H1 (cell line): ENCODE data around the gene PTPN13. TPM values are rescaled to one million over a fixed set of nuclear protein-coding genes. Genes with fewer than 3 reads are reported as not detected.

Experiments used
- CTCF ChIA-PET: fragments of 300-600 bp; sonication (Branson Sonifier 250); formaldehyde crosslinking; loops from one replicate; lab custom pipeline; 2021; ENCODE audit not compliant: partially characterized antibody; lab: Charles Lee
- POLR2A ChIA-PET: fragments of 300-600 bp; sonication (Branson Sonifier 250); formaldehyde crosslinking; loops from one replicate; lab custom pipeline; 2021; ENCODE audit warnings: inconsistent platforms; ENCODE audit not compliant: partially characterized antibody; lab: Charles Lee
- DNase-seq, 2 experiments: peaks; one replicate each; pipeline versions ENCODE4 v3.0.0 to v3.0.0-alpha.2; 2010 to 2022; ENCODE audit warnings: low spot score in 2 of 2, low read depth in 1 of 2, mixed read lengths in 1 of 2
- FAIRE-seq: peaks from 2 replicates; lab custom pipeline; 2011; peaks lifted over from hg19 to GRCh38; lab: Jason Lieb, UNC
- H2AFZ ChIP-seq: 2 replicates; pipeline ENCODE4 v1.8.1; 2012; ENCODE audit warnings: low read length, inconsistent platforms
- H2AK5ac ChIP-seq: 2 replicates; pipeline ENCODE4 v1.6.1; 2013; ENCODE audit warnings: low read depth, low read length
- H2BK120ac ChIP-seq: replicated peaks from 2 replicates; pipeline ENCODE3; 2013; ENCODE audit warnings: low read depth, low read length, inconsistent platforms
- H2BK12ac ChIP-seq: 2 replicates; pipeline ENCODE4 v1.6.1; 2013; ENCODE audit warnings: low read depth, low read length
- H2BK15ac ChIP-seq: 2 replicates; pipeline ENCODE4 v1.6.1; 2013; ENCODE audit warnings: low read length
- H2BK20ac ChIP-seq: 2 replicates; pipeline ENCODE4 v1.6.1; 2013; ENCODE audit warnings: low read length
- H2BK5ac ChIP-seq: 2 replicates; pipeline ENCODE4 v1.6.1; 2013; ENCODE audit warnings: low read depth, low read length
- H3K14ac ChIP-seq: 2 replicates; pipeline ENCODE4 v1.6.1; 2013; ENCODE audit warnings: inconsistent platforms; ENCODE audit not compliant: insufficient read length
- H3K18ac ChIP-seq: 2 replicates; pipeline ENCODE4 v1.6.1; 2013; ENCODE audit warnings: low read length; ENCODE audit errors: extremely low read depth
- H3K23ac ChIP-seq: 2 replicates; pipeline ENCODE4 v1.6.1; 2013; ENCODE audit warnings: inconsistent platforms; ENCODE audit not compliant: insufficient read length
- H3K23me2 ChIP-seq: 2 replicates; pipeline ENCODE4 v1.6.1; 2013; ENCODE audit warnings: low read depth, low read length
- H3K27ac ChIP-seq: 2 replicates; pipeline ENCODE4 v1.6.1; 2011; ENCODE audit warnings: low read depth, low read length, inconsistent platforms
- H3K27me3 ChIP-seq, 4 experiments: replicated peaks in 1 of 4; 1 replicate in 1 of 4; 2 replicates in 3 of 4; pipeline versions ENCODE4 v1.6.1 to v1.8.1; 2011 to 2013; ENCODE audit warnings: low read length in 3 of 4, mild to moderate bottlenecking in 3 of 4, inconsistent platforms in 2 of 4, mixed read lengths in 2 of 4, moderate library complexity in 1 of 4; ENCODE audit not compliant: control insufficient read depth in 3 of 4, insufficient read depth in 3 of 4; ENCODE audit errors: extremely low read depth in 1 of 4
- H3K36me3 ChIP-seq, 4 experiments: 2 replicates each; pipeline versions ENCODE4 v1.6.1 to v1.8.1; 2011 to 2013; ENCODE audit warnings: mild to moderate bottlenecking in 4 of 4, low read length in 3 of 4, moderate library complexity in 2 of 4, control low read depth in 1 of 4, inconsistent platforms in 1 of 4; ENCODE audit not compliant: insufficient read depth in 4 of 4, control insufficient read depth in 2 of 4
- H3K4ac ChIP-seq: replicated peaks from 2 replicates; pipeline ENCODE3; 2013; ENCODE audit warnings: low read length, low read depth, mixed read lengths, inconsistent platforms; ENCODE audit not compliant: insufficient read length
- H3K4me1 ChIP-seq, 4 experiments: replicated peaks in 1 of 4; 1 replicate in 1 of 4; 2 replicates in 3 of 4; pipeline versions ENCODE4 v1.6.1 to v1.8.1; 2011 to 2013; ENCODE audit warnings: low read length in 3 of 4, inconsistent platforms in 2 of 4, mixed read lengths in 1 of 4; ENCODE audit not compliant: insufficient read depth in 4 of 4, control insufficient read depth in 3 of 4
- H3K4me2 ChIP-seq, 2 experiments: 2 replicates each; pipeline versions ENCODE4 v1.6.1 to v1.8.1; 2011 to 2013; ENCODE audit warnings: low read depth in 2 of 2, low read length in 2 of 2, control low read depth in 1 of 2, inconsistent platforms in 1 of 2, mild to moderate bottlenecking in 1 of 2; ENCODE audit not compliant: insufficient read depth in 1 of 2
- H3K4me3 ChIP-seq, 4 experiments: fragments of 200-600, 300-600 bp in 1 of 4; sonication (generic), shearing (Covaris generic), sonication (Bioruptor Twin) in 1 of 4; 2 replicates each; pipeline versions ENCODE4 v1.5.1 to v1.8.1; 2011 to 2016; ENCODE audit warnings: low read length in 4 of 4, low read depth in 3 of 4, control low read depth in 2 of 4, inconsistent platforms in 2 of 4, mild to moderate bottlenecking in 2 of 4, mixed read lengths in 1 of 4, moderate library complexity in 1 of 4; ENCODE audit not compliant: insufficient read depth in 2 of 4; ENCODE audit errors: extremely low read depth in 1 of 4
- H3K56ac ChIP-seq: replicated peaks from 2 replicates; pipeline ENCODE3; 2013; ENCODE audit warnings: low read depth, mild to moderate bottlenecking, mixed read lengths, low read length, inconsistent platforms; ENCODE audit not compliant: insufficient read length
- H3K79me1 ChIP-seq: 2 replicates; pipeline ENCODE4 v1.6.1; 2013; ENCODE audit warnings: low read depth, low read length, control low read depth
- H3K79me2 ChIP-seq, 2 experiments: 2 replicates each; pipeline versions ENCODE4 v1.6.1 to v1.8.1; 2012 to 2013; ENCODE audit warnings: low read length in 2 of 2, mild to moderate bottlenecking in 2 of 2, inconsistent platforms in 1 of 2; ENCODE audit not compliant: insufficient read depth in 2 of 2, control insufficient read depth in 1 of 2
- H3K9ac ChIP-seq, 4 experiments: replicated peaks in 1 of 4; 1 replicate in 1 of 4; 2 replicates in 3 of 4; pipeline versions ENCODE4 v1.6.1 to v1.8.1; 2011 to 2013; ENCODE audit warnings: low read depth in 3 of 4, low read length in 3 of 4, control low read depth in 2 of 4, mild to moderate bottlenecking in 2 of 4, moderate library complexity in 2 of 4, inconsistent platforms in 1 of 4; ENCODE audit errors: extremely low read depth in 1 of 4
- H3K9me3 ChIP-seq, 2 experiments: 2 replicates each; pipeline versions ENCODE4 v1.6.1 to v1.8.1; 2012 to 2013; ENCODE audit warnings: mild to moderate bottlenecking in 2 of 2, moderate library complexity in 2 of 2, control low read depth in 1 of 2, inconsistent platforms in 1 of 2, low read depth in 1 of 2, low read length in 1 of 2, mixed read lengths in 1 of 2; ENCODE audit not compliant: insufficient read depth in 2 of 2
- H4K20me1 ChIP-seq, 2 experiments: replicated peaks in 1 of 2; 2 replicates each; pipeline versions ENCODE3 to v1.8.1; 2011 to 2013; ENCODE audit warnings: inconsistent platforms in 2 of 2, low read length in 2 of 2, mild to moderate bottlenecking in 1 of 2; ENCODE audit not compliant: insufficient read depth in 2 of 2, control insufficient read depth in 1 of 2
- H4K5ac ChIP-seq: 2 replicates; pipeline ENCODE4 v1.6.1; 2013; ENCODE audit warnings: low read length, low read depth, mixed read lengths, inconsistent platforms; ENCODE audit not compliant: insufficient read length
- H4K8ac ChIP-seq: 2 replicates; pipeline ENCODE4 v1.8.0; 2013; ENCODE audit warnings: mild to moderate bottlenecking, moderate library complexity, low read length, inconsistent platforms; ENCODE audit not compliant: insufficient read depth; ENCODE audit errors: extremely low read depth
- H4K91ac ChIP-seq: replicated peaks from 2 replicates; pipeline ENCODE3; 2013; ENCODE audit warnings: low read length, mixed read lengths, inconsistent platforms; ENCODE audit not compliant: insufficient read length
- CBX5 ChIP-seq: fragments of 300-800, 300-1000 bp; sonication (generic); IDR thresholded peaks from 2 replicates; pipeline ENCODE4 v1.7.1; 2016; ENCODE audit warnings: antibody characterized with exemption, low read length, low read depth
- CBX8 ChIP-seq: fragments of 300-800, 300-1000 bp; sonication (generic); IDR thresholded peaks from 2 replicates; pipeline ENCODE4 v1.7.1; 2016; ENCODE audit warnings: low read depth, low read length, borderline replicate concordance
- CHD1 ChIP-seq: IDR thresholded peaks from 2 replicates; pipeline ENCODE4 v1.6.1; 2012; ENCODE audit warnings: low read depth, low read length, improper control_type of control experiment
- EGR1 ChIP-seq: IDR thresholded peaks from 2 replicates; pipeline ENCODE4 v1.6.1; 2011; ENCODE audit warnings: low read depth, low read length, borderline replicate concordance
- HDAC2 ChIP-seq, 2 experiments: fragments of 300-600 bp in 1 of 2; sonication (generic) in 1 of 2; IDR thresholded peaks; 2 replicates each; pipeline ENCODE4 v1.6.1; 2011 to 2012; ENCODE audit warnings: low read depth in 2 of 2, low read length in 2 of 2, mild to moderate bottlenecking in 2 of 2, moderate library complexity in 2 of 2, borderline replicate concordance in 1 of 2, inconsistent platforms in 1 of 2
- HDAC6 ChIP-seq: IDR thresholded peaks from one replicate; pipeline ENCODE4 v1.7.1; 2012; ENCODE audit warnings: low read depth, mild to moderate bottlenecking, inconsistent platforms, low read length, moderate library complexity
- JUN ChIP-seq: IDR thresholded peaks from 2 replicates; pipeline ENCODE4 v1.6.1; 2011; ENCODE audit warnings: low read depth, mild to moderate bottlenecking, improper control_type of control experiment, low read length
- KDM5A ChIP-seq: fragments of 200-600 bp; IDR thresholded peaks from 2 replicates; pipeline ENCODE4 v1.7.1; 2012; ENCODE audit warnings: mild to moderate bottlenecking, low read length, inconsistent platforms, mixed read lengths
- MAFK ChIP-seq: IDR thresholded peaks from 2 replicates; pipeline ENCODE4 v1.6.1; 2012; ENCODE audit warnings: low read depth, mild to moderate bottlenecking, improper control_type of control experiment, low read length
- NANOG ChIP-seq: IDR thresholded peaks from 2 replicates; pipeline ENCODE4 v1.6.1; 2011; ENCODE audit warnings: low read length, low read depth, mild to moderate bottlenecking, inconsistent platforms; ENCODE audit not compliant: insufficient read depth, poor library complexity, severe bottlenecking
- TBP ChIP-seq: IDR thresholded peaks from 2 replicates; pipeline ENCODE4 v1.6.1; 2011; ENCODE audit warnings: low read depth, low read length, improper control_type of control experiment
- WGBS, 2 experiments: shearing (Covaris generic) in 1 of 2; methylation state at CpG; one replicate each; pipeline versions ENCODE4 v1.1.6 to v1.1.7; 2013 to 2015; ENCODE audit warnings: low lambda C conversion rate in 2 of 2, mixed read lengths in 2 of 2, inconsistent platforms in 1 of 2, low coverage in 1 of 2, missing lambda C conversion rate in 1 of 2; ENCODE audit not compliant: insufficient replicate concordance in 2 of 2, insufficient coverage in 1 of 2, insufficient read length in 1 of 2; ENCODE audit errors: extremely low coverage in 1 of 2, missing lambda C conversion rate in 1 of 2; 5-methylcytosine and 5-hydroxymethylcytosine counted together
- polyA plus RNA-seq, 7 experiments: library from polyadenylated mRNA; depleted of rRNA in 3 of 7; stranded (reverse) in 5 of 7; unstranded in 2 of 7; fragments of >200 nt in 5 of 7; fragments of 200-250 nt in 2 of 7; gene quantifications; 1 replicate in 5 of 7; 2 replicates in 1 of 7; 4 replicates in 1 of 7; pipeline versions ENCODE4 v1.2.1 to v1.2.3, GENCODE V29; 2011 to 2013; ENCODE audit warnings: missing spikeins in 2 of 7, mixed read lengths in 2 of 7
- total RNA-seq: library from RNA; stranded (reverse); fragmentation: NEBNext Ultra II Directional; extraction: Animal tissue kit (Norgen Biotek cat#: 25700); gene quantifications from 2 replicates; pipeline ENCODE4 v1.2.1, GENCODE V29; 2021

PTPN13 gene
- total and polyA plus RNA-seq, 2 of the 8 experiments (the other 6 are each of a cell fraction or from before 2014, with no cell fraction given): 12.7 to 57.9 TPM

GRCh38 chr4:86641516-86642090 is 47.5 kb downstream of the PTPN13 start:
- no peak for FAIRE-seq
- Histone ChIP-seq H4K91ac (no peak overlapping the region), H3K79me2 (peaks cover 0 to 3% of the 10 kb centered on the region in 2 experiments; a peak in 1 of 4 replicates), H3K14ac (no peak overlapping the region), H2BK20ac (no peak overlapping the region), H3K56ac (no peak overlapping the region), H3K18ac (no peak overlapping the region), H3K23me2 (no peaks in the 10 kb centered on the region), H4K8ac (no peak overlapping the region), H4K20me1 (no peaks in the 10 kb centered on the region)
- no peak for DNase-seq
- 85% methylated on average over 3 of the region's 3 CpGs; no CpG with 5 or more reads in 1 of the 2 experiments for WGBS, 2 experiments
- POLR2A ChIA-PET: no interaction called here
- TF ChIP-seq NANOG: no peak
- TF ChIP-seq MAFK: no peak
- no peak for TF ChIP-seq CHD1
- TF ChIP-seq TBP: no peak
- no peak for TF ChIP-seq CBX5
- TF ChIP-seq HDAC6: no peak
- no peak for TF ChIP-seq EGR1
- TF ChIP-seq KDM5A: no peak
- TF ChIP-seq HDAC2 (IDR thresholded peaks at IDR 0.05; ENCODE audit: borderline replicate concordance in 1 of 2, low read depth in 2 of 2, low read length in 2 of 2): no peak
- TF ChIP-seq CBX8: no peak
- TF ChIP-seq JUN: no peak
- TF ChIP-seq, all 59 proteins: peak for 0
- no peaks in the 10 kb centered on the region for H3K4me1 ChIP-seq
- no peak overlapping the region for H3K27ac ChIP-seq
- no peak overlapping the region for H2BK15ac ChIP-seq
- H3K4me3 ChIP-seq: no peak overlapping the region
- no peak overlapping the region for H2BK5ac ChIP-seq
- H3K9ac ChIP-seq: no peak overlapping the region
- CTCF ChIA-PET: interaction anchor here (1.2 to 2.8 kb wide), 4 partner anchors 11 to 189 kb away, joined by 3 to 12 read pairs (median 7); no protein-coding TSS in a partner anchor
- no peak overlapping the region for H2BK12ac ChIP-seq
- no peak overlapping the region for H2AK5ac ChIP-seq
- no peak overlapping the region for H2AFZ ChIP-seq
- no peak overlapping the region for H3K23ac ChIP-seq
- H3K4ac ChIP-seq: no peak overlapping the region
- no peaks in the 10 kb centered on the region for H3K9me3 ChIP-seq
- peaks cover 0 to 3% (median 1%) of the 10 kb centered on the region in 4 experiments; a peak in 2 of 8 replicates for H3K36me3 ChIP-seq
- H3K79me1 ChIP-seq: no peaks in the 10 kb centered on the region
- H2BK120ac ChIP-seq: no peak overlapping the region
- no peak overlapping the region for H3K4me2 ChIP-seq
- no peak overlapping the region for H4K5ac ChIP-seq
- H3K27me3 ChIP-seq: no peaks in the 10 kb centered on the region
